Right ventricle myocardium inferior (tissue), 1 donor: ENCODE measurements around the gene ABCA7. TPM values are rescaled to one million over a fixed set of nuclear protein-coding genes. Genes with fewer than 3 reads are reported as not detected.

Experiments
- ATAC-seq: fragments of 200-7000 bp; cut with Tn5 transposase; one replicate; pipeline ENCODE4 v1.9.1; 2020; ENCODE audit warnings: mild to moderate bottlenecking, moderate library complexity
- DNase-seq: peaks from one replicate; pipeline ENCODE4 v3.0.0; 2021; ENCODE audit errors: missing footprints
- intact Hi-C: fragments of 100-400 bp; cut with DNase I; formaldehyde crosslinking; loops from one replicate; pipeline ENCODE4 v1.11.0; 2022
- total RNA-seq: library from RNA; stranded (reverse); fragmentation: NEBNext Ultra II Directional; extraction: Animal tissue kit (Norgen Biotek cat#: 25700); gene quantifications from one replicate; pipeline ENCODE4 v1.2.1, GENCODE V29; 2021
- donor health status: DM: no; HTN: yes; CAD: no; lungs with severe emphysema.

Gene ABCA7
- total RNA-seq, 1 donor from 2014 or later, result 7.7 TPM

DNA sequence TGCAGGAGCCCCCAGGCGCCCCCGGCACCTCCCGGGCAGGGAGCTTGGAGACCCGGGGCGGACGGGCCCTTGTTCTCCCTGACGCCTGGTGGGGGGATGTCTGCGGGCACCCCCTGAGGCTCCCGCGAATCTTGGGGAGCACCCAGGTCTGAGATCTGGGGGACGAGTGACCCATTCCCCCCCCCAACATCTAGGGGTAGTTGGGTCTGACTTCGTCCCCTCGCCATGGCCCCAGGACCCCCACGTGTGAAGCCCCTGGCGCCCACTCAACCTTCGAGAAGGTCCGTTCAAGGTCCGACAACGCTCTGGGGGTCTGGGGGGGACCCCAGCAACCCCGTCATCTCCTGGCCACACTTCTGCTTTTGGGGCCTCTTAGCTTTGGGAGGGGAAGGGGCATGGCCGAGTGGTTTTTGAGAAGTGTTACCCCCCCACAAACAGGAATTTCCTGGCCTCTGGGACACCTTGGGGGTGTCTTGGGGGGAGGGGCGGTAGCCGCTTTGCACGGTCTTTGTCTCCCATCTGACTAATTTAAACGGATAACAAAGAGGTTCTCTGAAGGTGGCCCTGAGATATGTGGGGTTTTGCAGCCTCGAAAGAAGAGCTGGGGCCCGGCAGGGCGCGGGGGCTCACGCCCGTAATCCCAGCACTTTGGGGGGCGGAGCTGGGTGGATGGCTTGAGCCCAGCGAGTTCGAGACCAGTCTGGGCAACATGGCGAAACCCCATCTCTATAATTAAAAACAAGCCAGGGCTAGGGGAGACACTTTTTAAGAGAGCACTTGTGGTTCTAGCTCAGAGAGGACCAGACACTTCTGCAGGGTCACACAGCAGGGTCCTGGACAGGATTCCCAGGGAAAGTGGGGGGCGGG lies 12.9 kb upstream of the ABCA7 start:
- DNase-seq (peak; percentile 59), ATAC-seq (no peak)
- intact Hi-C loops, result loop anchor here (10.0 kb wide), 1 partner anchor 358 kb away; the partner anchor contains the start of gene NDUFS7

DNA sequence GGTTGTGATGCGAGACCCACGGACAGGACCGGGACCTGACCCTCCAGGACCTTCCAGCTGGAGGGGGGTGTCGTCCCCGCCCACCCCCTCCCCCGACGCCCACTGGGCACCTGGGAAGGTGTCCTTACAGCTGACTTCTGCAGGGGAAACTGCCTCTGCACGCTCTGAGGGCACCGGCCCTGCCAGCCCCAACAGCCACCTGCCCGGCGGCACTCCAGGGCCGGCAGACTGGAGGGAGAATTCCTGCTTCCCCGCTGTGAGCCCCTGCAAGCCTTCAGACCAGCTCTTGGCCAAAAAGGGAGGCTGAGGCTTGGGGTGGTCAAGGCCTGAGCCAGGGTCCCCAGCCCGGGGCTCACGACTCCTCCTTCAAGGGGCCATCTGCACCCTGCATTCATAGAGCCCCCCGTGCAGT lies 12.3 kb upstream of the ABCA7 start:
- peak; percentile 71 for DNase-seq

DNA sequence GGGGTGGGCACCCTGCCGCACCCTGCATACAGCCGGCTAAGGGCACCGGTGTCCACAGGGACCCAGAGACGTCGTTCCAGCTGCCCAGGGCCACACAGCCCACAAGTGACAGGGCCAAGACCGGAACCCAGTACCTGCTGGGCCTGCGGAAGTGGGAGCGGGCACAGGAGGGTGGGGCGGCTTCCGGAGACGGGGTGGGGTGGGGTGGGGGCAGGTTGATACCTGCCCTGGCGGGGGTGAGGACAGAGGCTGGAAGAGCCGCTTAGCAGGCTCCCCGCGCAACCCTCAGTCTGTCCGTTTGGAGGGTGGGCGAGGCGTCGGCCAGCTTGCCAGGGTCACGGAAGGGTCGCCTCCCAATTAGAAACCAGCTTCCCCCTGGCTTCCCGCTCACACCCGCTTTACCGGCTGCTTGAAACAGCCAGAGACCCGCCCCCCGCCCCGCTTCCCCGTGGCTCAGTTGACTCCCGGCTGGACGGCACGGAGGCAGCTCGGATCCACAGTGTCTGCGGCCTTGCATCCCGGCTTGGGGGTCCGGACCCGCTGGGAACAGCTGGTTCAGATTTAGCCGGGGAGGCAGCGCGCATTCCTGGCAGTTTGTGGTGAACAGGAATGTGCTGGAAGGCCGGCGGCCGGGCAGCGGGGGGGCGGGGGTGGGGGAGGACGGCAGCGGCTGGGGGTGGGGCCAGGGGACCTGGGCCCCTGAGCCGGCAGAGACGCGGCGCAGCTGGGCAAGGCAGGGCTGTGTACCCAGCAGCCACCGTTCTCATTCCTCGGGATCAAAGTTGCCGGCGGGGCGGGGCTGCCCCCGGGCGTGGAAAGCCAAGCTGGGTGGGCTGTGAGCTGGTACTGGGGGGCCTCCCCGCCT lies 11.6 kb upstream of the ABCA7 start:
- ATAC-seq (peak; percentile 72), DNase-seq (peak; percentile 82)
- intact Hi-C loops, result loop anchor here (10.0 kb wide), 1 partner anchor 357 kb away; the partner anchor contains the start of gene NDUFS7

More for the DNA sequence above, 12.3 kb upstream of the ABCA7 start:
- no peak for ATAC-seq
- intact Hi-C loops, result loop anchor here (10.0 kb wide), 1 partner anchor 357 kb away; the partner anchor contains the start of gene NDUFS7

DNA sequence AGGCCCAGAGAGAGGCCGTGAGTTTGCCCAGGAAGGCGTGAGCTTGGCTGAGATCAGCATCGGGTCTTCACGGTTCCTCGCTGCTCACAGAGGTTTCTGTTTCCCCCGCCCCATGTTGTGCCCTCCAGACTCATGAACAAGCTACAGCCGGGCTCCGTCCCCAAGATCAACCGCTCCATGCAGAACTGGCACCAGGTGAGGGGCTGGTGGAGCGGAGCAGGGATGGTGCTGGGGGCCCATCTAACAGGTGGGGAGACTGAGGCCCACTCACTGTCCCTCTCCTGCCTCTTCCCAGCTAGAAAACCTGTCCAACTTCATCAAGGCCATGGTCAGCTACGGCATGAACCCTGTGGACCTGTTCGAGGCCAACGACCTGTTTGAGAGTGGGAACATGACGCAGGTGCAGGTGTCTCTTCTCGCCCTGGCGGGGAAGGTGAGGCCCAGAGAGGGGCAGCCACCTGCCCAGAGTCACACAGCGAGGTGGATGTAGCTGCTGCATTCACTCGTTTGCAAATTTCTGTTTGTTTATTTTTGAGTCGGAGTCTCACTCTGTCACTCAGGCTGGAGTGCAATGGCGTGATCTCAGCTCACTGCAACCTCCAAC lies 7.5 kb upstream of the ABCA7 start:
- ATAC-seq (no peak), DNase-seq (peak; percentile 35)
- intact Hi-C loops, result no loop called here

DNA sequence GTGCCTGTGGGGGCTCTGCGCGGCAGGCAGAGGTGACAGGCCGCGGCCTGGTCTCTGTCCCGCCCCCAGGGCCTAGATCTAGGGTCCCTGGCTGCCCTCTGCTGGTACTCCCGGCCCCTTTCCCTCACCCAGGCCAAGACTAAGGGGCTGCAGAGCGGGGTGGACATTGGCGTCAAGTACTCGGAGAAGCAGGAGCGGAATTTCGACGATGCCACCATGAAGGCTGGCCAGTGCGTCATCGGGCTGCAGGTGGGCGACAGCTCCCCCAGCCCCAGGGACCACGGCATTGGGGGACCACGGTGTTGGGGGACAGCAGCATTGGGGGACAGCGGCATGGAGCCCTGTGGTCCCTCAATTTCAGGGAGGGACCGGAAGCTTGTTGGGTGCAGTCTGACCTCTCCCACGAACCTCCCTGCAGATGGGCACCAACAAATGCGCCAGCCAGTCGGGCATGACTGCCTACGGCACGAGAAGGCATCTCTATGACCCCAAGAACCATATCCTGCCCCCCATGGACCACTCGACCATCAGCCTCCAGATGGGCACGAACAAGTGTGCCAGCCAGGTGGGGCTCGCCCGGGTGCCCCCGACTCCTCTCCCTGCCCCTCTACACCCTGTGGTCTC lies 3.8 kb upstream of the ABCA7 start:
- DNase-seq (no peak), ATAC-seq (no peak)
- intact Hi-C loops, result no loop called here

DNA sequence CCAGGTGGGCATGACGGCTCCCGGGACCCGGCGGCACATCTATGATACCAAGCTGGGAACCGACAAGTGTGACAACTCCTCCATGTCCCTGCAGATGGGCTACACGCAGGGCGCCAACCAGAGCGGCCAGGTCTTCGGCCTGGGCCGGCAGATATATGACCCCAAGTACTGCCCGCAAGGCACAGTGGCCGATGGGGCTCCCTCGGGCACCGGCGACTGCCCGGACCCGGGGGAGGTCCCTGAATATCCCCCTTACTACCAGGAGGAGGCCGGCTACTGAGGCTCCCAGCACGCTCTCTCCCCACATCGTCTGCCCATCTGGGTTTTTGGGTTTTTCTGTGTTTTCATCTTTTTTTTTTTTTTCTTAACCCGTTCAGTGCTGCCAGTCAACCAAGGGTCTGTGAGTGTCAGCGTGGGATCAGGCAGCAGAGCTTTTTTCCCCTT lies 2.3 kb upstream of the ABCA7 start:
- intact Hi-C loops, result no loop called here
- ATAC-seq (no peak), DNase-seq (no peak)

DNA sequence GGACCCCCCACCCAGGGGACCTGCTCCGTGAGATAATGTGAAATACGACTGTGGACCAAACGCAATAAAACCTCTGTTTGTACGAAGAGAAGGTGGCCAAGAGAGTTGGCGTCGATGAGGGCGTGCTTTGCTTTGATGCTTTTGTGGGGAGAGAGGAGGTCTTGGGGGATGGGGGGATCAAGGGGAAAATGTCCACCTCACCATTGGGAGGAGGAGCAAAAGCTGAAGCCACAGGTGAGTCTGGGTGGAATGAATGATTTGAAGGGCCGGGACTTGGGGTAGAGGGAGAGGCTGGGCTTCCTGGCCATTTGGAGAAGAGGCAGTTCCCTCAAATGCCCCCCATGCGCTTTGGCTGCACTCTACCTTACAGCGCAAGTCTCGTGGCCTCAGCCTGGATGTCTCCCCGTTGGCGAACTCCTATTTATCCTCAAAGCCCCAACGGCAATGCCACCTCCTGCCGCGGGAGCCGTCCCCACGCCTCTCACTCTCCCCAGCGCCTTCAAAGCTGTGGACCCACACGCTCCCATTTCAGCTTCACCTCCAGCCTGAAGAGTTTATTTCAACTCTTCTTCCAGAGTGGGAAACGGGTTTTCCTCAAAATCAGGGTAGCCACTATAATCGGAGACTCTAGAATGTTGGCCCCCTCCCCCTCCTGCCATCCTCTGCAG lies 795 bp upstream of the ABCA7 start:
- intact Hi-C loops, result no loop called here
- ATAC-seq, result no peak
- no peak for DNase-seq

DNA sequence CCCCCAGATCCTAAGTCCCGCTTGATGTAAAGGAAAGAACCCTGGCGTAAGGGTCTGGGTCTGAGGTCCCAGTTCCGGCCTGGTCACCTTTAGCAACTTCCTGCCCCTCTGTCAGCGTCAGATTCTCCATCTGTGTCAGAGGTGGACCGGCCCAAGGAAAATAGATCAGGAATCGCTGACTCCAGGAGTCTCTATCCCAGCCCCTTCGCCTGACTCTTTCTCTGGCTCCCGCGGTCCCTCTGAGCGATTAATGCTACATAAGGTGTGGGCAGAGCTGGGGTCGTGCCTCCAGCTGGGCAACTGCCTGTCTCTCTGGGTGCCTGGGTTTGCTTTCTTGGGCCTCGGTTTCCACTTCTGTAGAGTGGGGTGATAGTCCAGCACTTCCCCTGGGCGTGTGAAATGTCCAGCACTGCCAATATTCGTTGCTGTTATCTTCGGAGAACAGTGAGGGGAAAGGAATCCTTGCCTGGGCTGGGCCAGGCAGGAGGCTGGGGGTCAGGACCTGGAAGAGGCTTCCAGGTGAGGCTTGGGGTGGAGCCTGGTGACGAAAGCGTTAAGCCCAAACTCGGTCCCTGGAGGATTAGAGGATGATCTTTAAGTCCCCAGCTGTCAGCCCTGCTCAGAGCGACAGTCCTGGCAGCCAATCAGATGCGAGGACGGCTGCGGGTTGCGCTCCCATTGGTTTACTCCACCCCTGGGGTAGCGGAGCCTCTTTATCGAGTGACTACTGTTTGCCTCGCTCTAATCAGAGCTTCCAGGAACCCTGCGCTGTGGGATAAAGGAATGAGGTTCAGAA lies 767 bp downstream of the ABCA7 start:
- ATAC-seq, result peak; percentile 66
- DNase-seq, result peak; percentile 95
- intact Hi-C loops, result loop anchor here (5.0 kb wide), 1 partner anchor 57 kb away; the partner anchor contains the start of gene POLR2E

DNA sequence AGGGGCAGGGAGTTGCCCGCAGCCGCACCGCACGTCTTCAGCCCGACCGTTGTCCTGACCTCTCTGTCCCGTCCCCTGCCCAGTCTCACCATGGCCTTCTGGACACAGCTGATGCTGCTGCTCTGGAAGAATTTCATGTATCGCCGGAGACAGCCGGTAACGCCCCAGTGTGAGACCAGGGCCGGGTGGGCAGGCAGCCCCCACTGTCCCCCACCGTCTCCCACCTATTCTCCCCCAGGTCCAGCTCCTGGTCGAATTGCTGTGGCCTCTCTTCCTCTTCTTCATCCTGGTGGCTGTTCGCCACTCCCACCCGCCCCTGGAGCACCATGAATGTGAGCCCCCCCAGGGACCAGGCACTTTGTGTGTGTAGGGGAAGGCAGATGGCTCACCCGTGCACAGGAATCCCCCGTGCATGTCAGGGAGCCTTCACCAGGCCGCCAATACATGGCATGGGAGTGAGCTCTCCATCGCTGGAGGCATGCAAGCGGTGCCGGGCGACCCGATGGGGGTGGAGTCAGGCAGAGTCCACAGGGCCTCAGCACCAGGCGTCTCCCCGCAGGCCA lies 1.4 kb downstream of the ABCA7 start:
- ATAC-seq, result no peak
- intact Hi-C loops, result loop anchor here (5.0 kb wide), 1 partner anchor 56 kb away; the partner anchor contains the start of gene POLR2E
- peak; percentile 65 for DNase-seq

DNA sequence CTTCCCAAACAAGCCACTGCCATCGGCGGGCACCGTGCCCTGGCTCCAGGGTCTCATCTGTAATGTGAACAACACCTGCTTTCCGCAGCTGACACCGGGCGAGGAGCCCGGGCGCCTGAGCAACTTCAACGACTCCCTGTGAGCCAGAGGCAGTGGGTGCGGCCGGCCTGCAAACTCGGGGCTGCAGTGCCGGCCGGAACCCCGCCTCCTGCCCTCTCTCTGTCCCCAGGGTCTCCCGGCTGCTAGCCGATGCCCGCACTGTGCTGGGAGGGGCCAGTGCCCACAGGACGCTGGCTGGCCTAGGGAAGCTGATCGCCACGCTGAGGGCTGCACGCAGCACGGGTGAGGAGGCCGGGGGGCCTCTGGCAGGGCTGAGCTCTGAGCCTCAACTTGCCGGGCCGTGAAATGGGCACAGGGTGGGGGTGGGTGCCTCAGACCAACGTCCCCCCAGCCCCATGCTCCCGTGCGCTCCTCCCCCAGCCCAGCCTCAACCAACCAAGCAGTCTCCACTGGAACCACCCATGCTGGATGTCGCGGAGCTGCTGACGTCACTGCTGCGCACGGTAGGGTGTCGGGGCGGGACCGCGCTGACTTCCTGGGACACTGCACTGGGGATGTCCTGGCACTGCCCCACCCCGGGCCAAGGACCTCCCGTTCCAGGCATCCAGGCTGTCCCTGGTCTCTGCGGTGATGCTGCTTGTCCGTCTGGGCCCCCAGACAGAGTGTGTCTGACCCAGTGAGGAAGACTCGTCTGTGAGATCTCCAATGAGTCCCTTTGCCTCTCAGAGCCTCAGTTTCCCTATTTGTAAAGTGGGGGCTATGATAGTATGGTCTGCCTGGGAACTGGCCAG lies 2.2 kb downstream of the ABCA7 start:
- ATAC-seq, result no peak
- DNase-seq, result peak; percentile 70
- intact Hi-C loops, result loop anchor here (5.0 kb wide), 1 partner anchor 55 kb away; the partner anchor contains the start of gene POLR2E

DNA sequence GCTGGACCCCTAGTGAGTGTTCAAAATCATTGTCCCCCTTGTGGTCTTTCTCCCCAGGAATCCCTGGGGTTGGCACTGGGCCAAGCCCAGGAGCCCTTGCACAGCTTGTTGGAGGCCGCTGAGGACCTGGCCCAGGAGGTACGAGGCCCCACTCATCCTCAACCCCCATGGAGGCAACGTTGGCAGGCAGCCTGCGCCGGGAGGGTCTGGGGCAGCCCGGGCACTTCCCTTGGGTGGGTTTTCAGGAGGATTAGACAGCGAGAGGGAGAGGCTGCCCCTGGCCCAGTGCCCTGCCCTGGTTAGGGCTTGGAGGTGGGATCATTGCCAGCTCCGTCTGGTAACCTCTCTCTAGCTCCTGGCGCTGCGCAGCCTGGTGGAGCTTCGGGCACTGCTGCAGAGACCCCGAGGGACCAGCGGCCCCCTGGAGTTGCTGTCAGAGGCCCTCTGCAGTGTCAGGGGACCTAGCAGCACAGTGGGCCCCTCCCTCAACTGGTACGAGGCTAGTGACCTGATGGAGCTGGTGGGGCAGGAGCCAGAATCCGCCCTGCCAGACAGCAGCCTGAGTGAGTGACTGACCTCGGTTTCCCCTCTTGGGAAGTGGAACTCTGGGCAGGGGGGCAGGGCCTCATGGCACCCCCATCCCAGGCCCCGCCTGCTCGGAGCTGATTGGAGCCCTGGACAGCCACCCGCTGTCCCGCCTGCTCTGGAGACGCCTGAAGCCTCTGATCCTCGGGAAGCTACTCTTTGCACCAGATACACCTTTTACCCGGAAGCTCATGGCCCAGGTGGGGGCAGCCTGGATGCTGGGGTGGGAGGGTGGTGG lies 3.0 kb downstream of the ABCA7 start:
- intact Hi-C loops, result loop anchor here (5.0 kb wide), 1 partner anchor 54 kb away; the partner anchor contains the start of gene POLR2E
- DNase-seq (peak; percentile 59), ATAC-seq (no peak)

DNA sequence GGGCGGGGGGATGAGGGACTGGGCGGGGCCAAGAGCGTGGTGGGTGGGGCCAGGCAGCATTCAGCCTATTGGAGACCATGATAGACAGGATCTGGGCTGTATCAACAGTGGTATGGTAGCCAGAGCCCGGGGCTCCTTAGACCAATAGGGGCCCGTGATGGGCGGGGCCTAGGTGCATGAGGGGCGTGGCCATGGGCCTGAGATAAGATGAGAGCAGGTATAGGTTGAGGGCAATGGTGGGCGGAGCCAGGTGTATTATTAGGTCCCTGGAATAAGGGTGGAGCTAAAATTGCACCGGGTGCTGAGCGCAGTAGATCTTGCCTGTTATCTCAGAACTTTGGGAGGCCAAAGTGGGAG lies 5.3 kb downstream of the ABCA7 start:
- DNase-seq (peak; percentile 64), ATAC-seq (no peak)
- intact Hi-C loops, result no loop called here

DNA sequence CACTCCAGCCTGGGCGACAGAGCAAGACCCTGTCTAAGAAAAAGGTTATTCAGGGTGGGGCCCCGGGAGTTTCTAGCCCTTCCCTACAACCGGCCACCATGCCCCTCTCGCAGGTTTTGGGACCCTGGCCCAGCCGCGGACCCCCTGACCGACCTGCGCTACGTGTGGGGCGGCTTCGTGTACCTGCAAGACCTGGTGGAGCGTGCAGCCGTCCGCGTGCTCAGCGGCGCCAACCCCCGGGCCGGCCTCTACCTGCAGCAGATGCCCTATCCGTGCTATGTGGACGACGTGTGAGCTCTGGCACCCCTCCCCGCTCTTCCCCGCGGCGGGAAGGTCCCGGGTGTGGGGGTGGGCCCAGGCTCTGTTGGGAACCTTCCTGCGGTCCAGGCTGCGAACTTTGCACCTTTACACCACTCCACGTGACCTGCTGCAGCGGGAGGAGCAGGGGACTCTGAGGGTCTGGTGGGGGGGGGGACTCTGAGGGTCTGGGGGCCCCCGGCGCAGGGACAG lies 6.3 kb downstream of the ABCA7 start:
- ATAC-seq, result no peak
- DNase-seq, result peak; percentile 42
- intact Hi-C loops, result no loop called here

DNA sequence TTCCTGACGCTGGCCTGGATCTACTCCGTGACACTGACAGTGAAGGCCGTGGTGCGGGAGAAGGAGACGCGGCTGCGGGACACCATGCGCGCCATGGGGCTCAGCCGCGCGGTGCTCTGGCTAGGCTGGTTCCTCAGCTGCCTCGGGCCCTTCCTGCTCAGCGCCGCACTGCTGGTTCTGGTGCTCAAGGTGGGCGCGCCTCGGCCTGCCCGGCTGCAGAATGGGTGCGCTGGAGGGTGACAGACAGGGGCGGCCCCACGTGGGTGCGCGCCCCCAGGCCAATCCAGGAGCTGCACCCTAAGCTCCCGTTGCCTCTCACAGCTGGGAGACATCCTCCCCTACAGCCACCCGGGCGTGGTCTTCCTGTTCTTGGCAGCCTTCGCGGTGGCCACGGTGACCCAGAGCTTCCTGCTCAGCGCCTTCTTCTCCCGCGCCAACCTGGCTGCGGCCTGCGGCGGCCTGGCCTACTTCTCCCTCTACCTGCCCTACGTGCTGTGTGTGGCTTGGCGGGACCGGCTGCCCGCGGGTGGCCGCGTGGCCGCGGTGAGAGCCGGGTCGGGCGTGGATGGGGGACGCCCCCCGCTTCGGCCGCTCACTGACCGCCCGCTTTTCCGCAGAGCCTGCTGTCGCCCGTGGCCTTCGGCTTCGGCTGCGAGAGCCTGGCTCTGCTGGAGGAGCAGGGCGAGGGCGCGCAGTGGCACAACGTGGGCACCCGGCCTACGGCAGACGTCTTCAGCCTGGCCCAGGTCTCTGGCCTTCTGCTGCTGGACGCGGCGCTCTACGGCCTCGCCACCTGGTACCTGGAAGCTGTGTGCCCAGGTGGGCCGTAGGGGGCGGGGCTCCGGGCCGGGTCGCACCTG lies 7.2 kb downstream of the ABCA7 start:
- ATAC-seq, result no peak
- DNase-seq, result peak; percentile 57
- intact Hi-C loops, result no loop called here
